ENCODE data around the gene ACKR3. TPM values are rescaled to one million over a fixed set of nuclear protein-coding genes. Genes with fewer than 3 reads are reported as not detected.
A peak's percentile ranks its signal among the peaks of the same experiment; 100 is the strongest.

The ACKR3 gene
- total and polyA plus RNA-seq, 2 donors (not counting 1 experiment from before 2014, with no cell fraction given) = 7.1 to 15.3 TPM

DNA sequence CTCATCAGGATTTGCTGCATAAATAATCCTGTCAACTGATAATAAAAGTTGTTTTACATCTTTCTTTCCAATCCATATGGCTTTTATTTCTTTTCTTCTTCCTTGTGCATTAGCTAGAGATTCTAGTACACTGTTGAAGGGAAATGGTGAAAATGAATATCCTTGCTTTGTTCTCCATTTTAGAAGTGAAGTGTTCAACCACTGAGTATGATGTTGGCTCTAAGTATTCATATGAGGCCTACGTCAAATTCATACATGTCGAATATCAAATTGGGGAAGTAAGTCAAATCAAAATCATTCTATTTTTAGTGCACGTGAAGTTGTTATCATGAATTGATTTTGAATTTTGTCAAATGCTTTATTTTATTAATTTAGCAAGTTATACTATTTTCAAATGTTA, 7.8 kb upstream of the ACKR3 start:
- ChIA-PET CTCF (interaction anchor here (1.4 kb wide), 1 partner anchor 49 kb away, joined by 5 read pairs; no protein-coding TSS in a partner anchor), POLR2A (no interaction called here)
- peaks cover 0 to 4% (median 0%) of the 10 kb centered on the region in 4 experiments for H3K27me3 ChIP-seq (replicated peaks in 1 of 4; ENCODE audit: control extremely low read depth in 1 of 4, control insufficient read depth in 3 of 4, insufficient read depth in 4 of 4, low read length in 3 of 4)
- peaks cover 20% of the 10 kb centered on the region for H3K4me1 Mint-ChIP-seq
- no peaks in the 10 kb centered on the region for H3K36me3 ChIP-seq (replicated peaks in 1 of 2; ENCODE audit: control extremely low read depth in 1 of 2, control insufficient read depth in 1 of 2, extremely low read depth in 1 of 2, insufficient read depth in 2 of 2, low read length in 1 of 2)
- no peak overlapping the region for H3K27ac Mint-ChIP-seq
- no peaks in the 10 kb centered on the region for H3K27me3 Mint-ChIP-seq
- H4K20me1 ChIP-seq (ENCODE audit: control insufficient read depth, insufficient read depth, low read length, poor library complexity, severe bottlenecking) = no peaks in the 10 kb centered on the region
- no peaks in the 10 kb centered on the region for H3K79me2 ChIP-seq (ENCODE audit: control insufficient read depth, insufficient read depth, low read length)
- intact Hi-C loops (cut with micrococcal nuclease) = loop anchor here (10.0 kb wide), 1 partner anchor 523 kb away; the partner anchor contains the start of gene COPS8
- peak; percentile 27 for DNase-seq
- no peak overlapping the region for H3K27ac ChIP-seq (ENCODE audit: low read length in 2 of 2)
- no peak overlapping the region for H3K4me2 ChIP-seq (replicated peaks; ENCODE audit: low read depth, low read length, poor library complexity, severe bottlenecking)
- TF ChIP-seq, protein P1, sequence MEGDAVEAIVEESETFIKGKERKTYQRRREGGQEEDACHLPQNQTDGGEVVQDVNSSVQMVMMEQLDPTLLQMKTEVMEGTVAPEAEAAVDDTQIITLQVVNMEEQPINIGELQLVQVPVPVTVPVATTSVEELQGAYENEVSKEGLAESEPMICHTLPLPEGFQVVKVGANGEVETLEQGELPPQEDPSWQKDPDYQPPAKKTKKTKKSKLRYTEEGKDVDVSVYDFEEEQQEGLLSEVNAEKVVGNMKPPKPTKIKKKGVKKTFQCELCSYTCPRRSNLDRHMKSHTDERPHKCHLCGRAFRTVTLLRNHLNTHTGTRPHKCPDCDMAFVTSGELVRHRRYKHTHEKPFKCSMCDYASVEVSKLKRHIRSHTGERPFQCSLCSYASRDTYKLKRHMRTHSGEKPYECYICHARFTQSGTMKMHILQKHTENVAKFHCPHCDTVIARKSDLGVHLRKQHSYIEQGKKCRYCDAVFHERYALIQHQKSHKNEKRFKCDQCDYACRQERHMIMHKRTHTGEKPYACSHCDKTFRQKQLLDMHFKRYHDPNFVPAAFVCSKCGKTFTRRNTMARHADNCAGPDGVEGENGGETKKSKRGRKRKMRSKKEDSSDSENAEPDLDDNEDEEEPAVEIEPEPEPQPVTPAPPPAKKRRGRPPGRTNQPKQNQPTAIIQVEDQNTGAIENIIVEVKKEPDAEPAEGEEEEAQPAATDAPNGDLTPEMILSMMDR (IDR thresholded peaks at IDR 0.05) = no peak
- no peak for TF ChIP-seq EZH2 (IDR thresholded peaks at IDR 0.05; ENCODE audit: borderline replicate concordance, insufficient read depth, low read depth, low read length, poor library complexity, severe bottlenecking)
- no peak overlapping the region for H3K4me3 Mint-ChIP-seq
- H3K9me3 Mint-ChIP-seq (ENCODE audit: insufficient read depth) = no peaks in the 10 kb centered on the region
- H3K9me3 ChIP-seq (ENCODE audit: control extremely low read depth in 1 of 3, control insufficient read depth in 2 of 3, insufficient read depth in 1 of 3, low read length in 2 of 3) = peaks cover 0 to 5% (median 0%) of the 10 kb centered on the region in 3 donors
- no peak overlapping the region for H2AFZ ChIP-seq (ENCODE audit: insufficient read depth, low read depth, low read length, poor library complexity, severe bottlenecking)
- H3K4me3 ChIP-seq (ENCODE audit: control extremely low read depth in 1 of 5, extremely low read depth in 1 of 5, insufficient read depth in 1 of 5, low read depth in 2 of 5, low read length in 4 of 5) = no peak overlapping the region
- no peak for ATAC-seq (ENCODE audit: low read depth)
- no peak overlapping the region for H3K9ac ChIP-seq (ENCODE audit: low read length)
- peaks cover 5 to 10% of the 10 kb centered on the region in 2 donors for H3K4me1 ChIP-seq (ENCODE audit: control insufficient read depth in 2 of 2, insufficient read depth in 2 of 2, low read length in 2 of 2)
- no CpG with 5 or more reads among the region's 3 CpGs for WGBS (ENCODE audit: insufficient coverage)

- Histone ChIP-seq H3K36me3 (replicated peaks in 1 of 2; ENCODE audit: control extremely low read depth in 1 of 2, control insufficient read depth in 1 of 2, extremely low read depth in 1 of 2, insufficient read depth in 2 of 2, low read length in 1 of 2) (no peaks in the 10 kb centered on the region), H3K9me3 (ENCODE audit: control extremely low read depth in 1 of 3, control insufficient read depth in 2 of 3, insufficient read depth in 1 of 3, low read length in 2 of 3) (peaks cover 0 to 5% (median 0%) of the 10 kb centered on the region in 3 donors), H3K4me2 (replicated peaks; ENCODE audit: low read depth, low read length, poor library complexity, severe bottlenecking) (no peak overlapping the region), H3K9ac (ENCODE audit: low read length) (no peak overlapping the region), H3K4me1 (ENCODE audit: control insufficient read depth in 2 of 2, insufficient read depth in 2 of 2, low read length in 2 of 2) (peaks cover 7 to 12% of the 10 kb centered on the region in 2 donors), H3K27ac (ENCODE audit: low read length in 2 of 2) (no peak overlapping the region), H3K4me3 (ENCODE audit: control extremely low read depth in 1 of 5, extremely low read depth in 1 of 5, insufficient read depth in 1 of 5, low read depth in 2 of 5, low read length in 4 of 5) (no peak overlapping the region), H2AFZ (ENCODE audit: insufficient read depth, low read depth, low read length, poor library complexity, severe bottlenecking) (no peak overlapping the region), H4K20me1 (ENCODE audit: control insufficient read depth, insufficient read depth, low read length, poor library complexity, severe bottlenecking) (no peaks in the 10 kb centered on the region), H3K79me2 (ENCODE audit: control insufficient read depth, insufficient read depth, low read length) (no peaks in the 10 kb centered on the region), H3K27me3 (replicated peaks in 1 of 4; ENCODE audit: control extremely low read depth in 1 of 4, control insufficient read depth in 3 of 4, insufficient read depth in 4 of 4, low read length in 3 of 4) (peaks cover 0 to 4% (median 0%) of the 10 kb centered on the region in 4 experiments)
- POLR2A ChIA-PET = no interaction called here
- 80% methylated on average over 3 of the region's 5 CpGs for WGBS (ENCODE audit: insufficient coverage)
- ATAC-seq (ENCODE audit: low read depth) (no peak), DNase-seq (no peak)
- Mint-ChIP-seq H3K4me3 (no peak overlapping the region), H3K4me1 (peaks cover 23% of the 10 kb centered on the region), H3K9me3 (ENCODE audit: insufficient read depth) (no peaks in the 10 kb centered on the region), H3K27me3 (no peaks in the 10 kb centered on the region), H3K27ac (no peak overlapping the region)
- intact Hi-C loops (cut with micrococcal nuclease) = loop anchor here (10.0 kb wide), 1 partner anchor 522 kb away; the partner anchor contains the start of gene COPS8
- CTCF ChIA-PET = interaction anchor here (1.4 kb wide), 1 partner anchor 49 kb away, joined by 5 read pairs; no protein-coding TSS in a partner anchor
- TF ChIP-seq, protein P1 (IDR thresholded peaks at IDR 0.05) = no peak
- TF ChIP-seq EZH2 (IDR thresholded peaks at IDR 0.05; ENCODE audit: borderline replicate concordance, insufficient read depth, low read depth, low read length, poor library complexity, severe bottlenecking) = no peak
Measured at GRCh38 chr2:236562434-236562833, 7.2 kb upstream of the ACKR3 start.
